Trophoblast cell (in vitro differentiated cells and primary cell): ENCODE results near the gene RPIA.

Experiments
- DNase-seq, 2 donors: peaks; one replicate each; pipeline ENCODE4 v3.0.0-alpha.2; 2016
- H2AFZ ChIP-seq: 2 replicates; pipeline ENCODE4 v1.6.1; 2013; ENCODE audit warnings: low read length, moderate library complexity, mild to moderate bottlenecking; ENCODE audit not compliant: insufficient read depth, poor library complexity
- H2AK5ac ChIP-seq: 2 replicates; pipeline ENCODE4 v1.6.1; 2013; ENCODE audit warnings: mild to moderate bottlenecking, low read length
- H2BK120ac ChIP-seq: 2 replicates; pipeline ENCODE4 v1.6.1; 2013; ENCODE audit warnings: low read length, mild to moderate bottlenecking, moderate library complexity; ENCODE audit not compliant: insufficient read depth, poor library complexity
- H2BK12ac ChIP-seq: 2 replicates; pipeline ENCODE4 v1.6.1; 2013; ENCODE audit warnings: mild to moderate bottlenecking, low read length, moderate library complexity
- H2BK5ac ChIP-seq: 2 replicates; pipeline ENCODE4 v1.6.1; 2013; ENCODE audit warnings: low read length, low read depth, moderate library complexity, mild to moderate bottlenecking; ENCODE audit not compliant: poor library complexity
- H3K14ac ChIP-seq: 2 replicates; pipeline ENCODE4 v1.6.1; 2013; ENCODE audit warnings: mild to moderate bottlenecking, low read length
- H3K18ac ChIP-seq: 2 replicates; pipeline ENCODE4 v1.6.1; 2013; ENCODE audit warnings: mild to moderate bottlenecking, low read length
- H3K23ac ChIP-seq: 2 replicates; pipeline ENCODE4 v1.6.1; 2013; ENCODE audit warnings: low read length
- H3K27ac ChIP-seq: 2 replicates; pipeline ENCODE4 v1.5.1; 2013; ENCODE audit warnings: low read depth, mild to moderate bottlenecking, inconsistent platforms, low read length, moderate library complexity
- H3K27me3 ChIP-seq: 2 replicates; pipeline ENCODE4 v1.6.1; 2013; ENCODE audit warnings: inconsistent platforms, mild to moderate bottlenecking, low read length, moderate library complexity; ENCODE audit not compliant: insufficient read depth
- H3K36me3 ChIP-seq, 2 experiments: 1 replicate in 1 of 2; 2 replicates in 1 of 2; pipeline ENCODE4 v1.6.1; 2013; ENCODE audit warnings: low read length in 2 of 2, mild to moderate bottlenecking in 2 of 2, moderate library complexity in 1 of 2; ENCODE audit not compliant: insufficient read depth in 2 of 2, control insufficient read depth in 1 of 2
- H3K4ac ChIP-seq: 2 replicates; pipeline ENCODE4 v1.6.1; 2013; ENCODE audit warnings: low read depth, mild to moderate bottlenecking, low read length, moderate library complexity
- H3K4me1 ChIP-seq, 2 experiments: 1 replicate in 1 of 2; 2 replicates in 1 of 2; pipeline ENCODE4 v1.6.1; 2013; ENCODE audit warnings: low read length in 2 of 2, mild to moderate bottlenecking in 2 of 2, moderate library complexity in 1 of 2; ENCODE audit not compliant: insufficient read depth in 2 of 2, control insufficient read depth in 1 of 2
- H3K4me2 ChIP-seq: 2 replicates; pipeline ENCODE4 v1.6.1; 2013; ENCODE audit warnings: inconsistent platforms, mild to moderate bottlenecking, low read length, moderate library complexity
- H3K4me3 ChIP-seq: 2 replicates; pipeline ENCODE4 v1.5.1; 2013; ENCODE audit warnings: mild to moderate bottlenecking, low read depth, low read length, inconsistent platforms
- H3K79me1 ChIP-seq: one replicate; pipeline ENCODE4 v1.6.1; 2013; ENCODE audit warnings: low read length
- H3K79me2 ChIP-seq: 2 replicates; pipeline ENCODE4 v1.6.1; 2013; ENCODE audit warnings: low read length, mild to moderate bottlenecking; ENCODE audit not compliant: control insufficient read depth, insufficient read depth, poor library complexity
- H3K9ac ChIP-seq: 2 replicates; pipeline ENCODE4 v1.6.1; 2013; ENCODE audit warnings: mild to moderate bottlenecking, low read length
- H3K9me3 ChIP-seq: 2 replicates; pipeline ENCODE4 v1.6.1; 2013; ENCODE audit warnings: low read depth, mild to moderate bottlenecking, control low read depth, inconsistent platforms, low read length; ENCODE audit not compliant: insufficient read depth
- H4K12ac ChIP-seq: 2 replicates; pipeline ENCODE4 v1.6.1; 2013; ENCODE audit warnings: low read depth, mild to moderate bottlenecking, low read length, moderate library complexity
- H4K8ac ChIP-seq: 2 replicates; pipeline ENCODE4 v1.6.1; 2013; ENCODE audit warnings: low read depth, mild to moderate bottlenecking, low read length, moderate library complexity
- H4K91ac ChIP-seq: one replicate; pipeline ENCODE4 v1.6.1; 2013; ENCODE audit warnings: low read depth, mild to moderate bottlenecking, low read length, moderate library complexity
- WGBS: extraction: QIAGEN DNeasy Blood & Tissue Kit; methylation state at CpG from one replicate; pipeline ENCODE4 v1.1.7; 2013; ENCODE audit warnings: missing lambda C conversion rate; ENCODE audit not compliant: insufficient read length, insufficient coverage; ENCODE audit errors: extremely low coverage; 5-methylcytosine and 5-hydroxymethylcytosine counted together

The RPIA gene

DNA sequence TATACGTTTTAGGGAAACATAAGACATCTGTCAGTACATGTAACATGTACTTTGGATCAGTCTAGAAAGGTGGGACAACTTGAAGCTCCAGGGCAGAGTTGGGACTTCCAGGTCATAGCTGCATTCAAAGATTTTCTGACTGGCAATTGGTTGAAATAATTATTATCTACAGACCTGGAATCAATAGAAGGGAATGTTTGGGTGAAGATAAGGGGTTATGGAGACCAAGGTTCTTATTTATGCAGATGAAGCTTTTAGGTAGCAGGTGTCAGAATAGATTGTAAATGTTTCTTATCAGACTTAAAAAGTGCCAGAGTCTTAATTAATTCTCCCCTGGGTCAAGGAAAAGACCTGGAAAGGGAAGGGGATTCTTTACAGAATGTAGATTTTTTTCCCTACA, 19.8 kb downstream of the RPIA start:
- Histone ChIP-seq H3K9me3 (no peaks in the 10 kb centered on the region), H3K18ac (no peak overlapping the region), H4K91ac (no peak overlapping the region), H3K79me1 (no peaks in the 10 kb centered on the region), H3K4ac (no peak overlapping the region), H4K12ac (no peak overlapping the region), H2BK120ac (no peak overlapping the region), H2AK5ac (no peak overlapping the region), H2BK5ac (no peak overlapping the region), H3K36me3 (no peaks in the 10 kb centered on the region), H3K4me2 (no peak overlapping the region), H3K14ac (no peak overlapping the region), H4K8ac (no peak overlapping the region), H3K27ac (no peak overlapping the region), H3K27me3 (no peaks in the 10 kb centered on the region), H3K79me2 (peaks cover 2% of the 10 kb centered on the region), H2BK12ac (no peak overlapping the region), H3K4me3 (no peak overlapping the region), H3K23ac (no peak overlapping the region), H3K9ac (no peak overlapping the region), H3K4me1 (peaks cover 0 to 6% of the 10 kb centered on the region in 2 experiments), H2AFZ (no peak overlapping the region)
- WGBS = no CpG with 5 or more reads among the region's 1 CpG
- no peak for DNase-seq

- H3K14ac ChIP-seq = no peak overlapping the region
- no peak overlapping the region for H2BK120ac ChIP-seq
- H2AFZ ChIP-seq = no peak overlapping the region
- no peak overlapping the region for H3K4ac ChIP-seq
- H3K4me2 ChIP-seq = no peak overlapping the region
- no peak overlapping the region for H4K91ac ChIP-seq
- H3K4me3 ChIP-seq = no peak overlapping the region
- H2BK5ac ChIP-seq = no peak overlapping the region
- no peak overlapping the region for H2AK5ac ChIP-seq
- WGBS = no CpG with 5 or more reads among the region's 1 CpG
- no peak overlapping the region for H4K12ac ChIP-seq
- H3K79me1 ChIP-seq = no peaks in the 10 kb centered on the region
- H3K79me2 ChIP-seq = peaks cover 2% of the 10 kb centered on the region
- H3K9ac ChIP-seq = no peak overlapping the region
- no peaks in the 10 kb centered on the region for H3K9me3 ChIP-seq
- DNase-seq = peak in 1 of 2 donors; percentile 71
- no peaks in the 10 kb centered on the region for H3K27me3 ChIP-seq
- no peak overlapping the region for H3K27ac ChIP-seq
- no peaks in the 10 kb centered on the region for H3K36me3 ChIP-seq
- no peak overlapping the region for H2BK12ac ChIP-seq
- peaks cover 0 to 6% of the 10 kb centered on the region in 2 experiments for H3K4me1 ChIP-seq
- H3K18ac ChIP-seq = no peak overlapping the region
- no peak overlapping the region for H3K23ac ChIP-seq
- no peak overlapping the region for H4K8ac ChIP-seq
Measured at GRCh38 chr2:88711897-88712296, 20.4 kb downstream of the RPIA start.

DNA sequence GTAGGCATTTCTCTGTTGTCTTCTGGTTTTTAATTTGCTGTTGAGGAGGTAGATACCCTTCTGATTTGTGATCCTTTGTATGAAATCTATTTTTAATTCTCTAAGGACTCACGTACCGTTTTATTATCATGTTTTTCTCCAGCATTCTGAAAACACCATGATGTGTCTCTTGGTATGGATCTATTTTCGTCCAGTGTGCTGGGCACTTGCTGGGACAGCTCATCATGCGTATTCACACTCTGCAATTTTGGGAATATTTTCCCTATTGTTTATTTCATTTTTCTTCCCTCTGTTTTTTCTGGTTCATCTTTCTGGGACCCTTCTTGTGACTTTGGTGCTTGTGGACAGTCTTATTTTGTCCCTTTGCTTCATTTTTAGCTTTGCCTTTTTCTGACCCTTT, 21.9 kb downstream of the RPIA start:
- Histone ChIP-seq H2AFZ (no peak overlapping the region), H3K23ac (no peak overlapping the region)
- WGBS = no CpG with 5 or more reads among the region's 4 CpGs

GRCh38 chr2:88714667-88715066, 23.2 kb downstream of the RPIA start:
- no peak for DNase-seq
- no peak overlapping the region for H2BK120ac ChIP-seq
- no peaks in the 10 kb centered on the region for H3K27me3 ChIP-seq
- H3K4ac ChIP-seq = no peak overlapping the region
- H3K9ac ChIP-seq = no peak overlapping the region
- H2BK5ac ChIP-seq = no peak overlapping the region
- H3K18ac ChIP-seq = no peak overlapping the region
- no CpG with 5 or more reads among the region's 3 CpGs for WGBS
- H3K79me2 ChIP-seq = peaks cover 2% of the 10 kb centered on the region
- H3K4me2 ChIP-seq = no peak overlapping the region
- no peaks in the 10 kb centered on the region for H3K9me3 ChIP-seq
- H3K79me1 ChIP-seq = no peaks in the 10 kb centered on the region
- H3K36me3 ChIP-seq = no peaks in the 10 kb centered on the region
- H4K8ac ChIP-seq = no peak overlapping the region
- H3K4me1 ChIP-seq = peaks cover 0 to 6% of the 10 kb centered on the region in 2 experiments
- no peak overlapping the region for H4K91ac ChIP-seq
- H3K27ac ChIP-seq = no peak overlapping the region
- H2AK5ac ChIP-seq = no peak overlapping the region
- no peak overlapping the region for H4K12ac ChIP-seq
- H3K4me3 ChIP-seq = no peak overlapping the region
- no peak overlapping the region for H3K14ac ChIP-seq
- H3K23ac ChIP-seq = no peak overlapping the region
- H2BK12ac ChIP-seq = no peak overlapping the region
- H2AFZ ChIP-seq = no peak overlapping the region

More for the DNA sequence above, 21.9 kb downstream of the RPIA start:
- H3K4me2 ChIP-seq = no peak overlapping the region
- no peak overlapping the region for H2AK5ac ChIP-seq
- H3K18ac ChIP-seq = no peak overlapping the region
- H3K27me3 ChIP-seq = no peaks in the 10 kb centered on the region
- no peak overlapping the region for H2BK120ac ChIP-seq
- no peak overlapping the region for H4K12ac ChIP-seq
- no peak overlapping the region for H4K91ac ChIP-seq
- H3K14ac ChIP-seq = no peak overlapping the region
- H3K79me2 ChIP-seq = peaks cover 2% of the 10 kb centered on the region
- H4K8ac ChIP-seq = no peak overlapping the region
- H3K4me1 ChIP-seq = peaks cover 0 to 6% of the 10 kb centered on the region in 2 experiments
- H3K36me3 ChIP-seq = no peaks in the 10 kb centered on the region
- DNase-seq = no peak
- no peak overlapping the region for H3K4ac ChIP-seq
- no peak overlapping the region for H2BK5ac ChIP-seq
- no peak overlapping the region for H3K27ac ChIP-seq
- no peaks in the 10 kb centered on the region for H3K9me3 ChIP-seq
- no peaks in the 10 kb centered on the region for H3K79me1 ChIP-seq
- H2BK12ac ChIP-seq = no peak overlapping the region
- H3K4me3 ChIP-seq = no peak overlapping the region
- H3K9ac ChIP-seq = no peak overlapping the region
